A549 treated with Mapracorat at 1 μM for 4 hours (cell line): ENCODE results near the gene EXOSC7. TPM values are rescaled to one million over a fixed set of nuclear protein-coding genes. Genes with fewer than 3 reads are reported as not detected.

Experiments
- total RNA-seq: library from RNA; stranded (reverse); fragments of 200-300 nt; extraction: Qiagen RNA extraction; gene quantifications from 5 replicates; pipeline ENCODE4 v1.2.3, GENCODE V29; 2022

EXOSC7 gene
- total RNA-seq, result 42.2 to 52.6 TPM (median 46.8 TPM) in 5 replicates

DNA sequence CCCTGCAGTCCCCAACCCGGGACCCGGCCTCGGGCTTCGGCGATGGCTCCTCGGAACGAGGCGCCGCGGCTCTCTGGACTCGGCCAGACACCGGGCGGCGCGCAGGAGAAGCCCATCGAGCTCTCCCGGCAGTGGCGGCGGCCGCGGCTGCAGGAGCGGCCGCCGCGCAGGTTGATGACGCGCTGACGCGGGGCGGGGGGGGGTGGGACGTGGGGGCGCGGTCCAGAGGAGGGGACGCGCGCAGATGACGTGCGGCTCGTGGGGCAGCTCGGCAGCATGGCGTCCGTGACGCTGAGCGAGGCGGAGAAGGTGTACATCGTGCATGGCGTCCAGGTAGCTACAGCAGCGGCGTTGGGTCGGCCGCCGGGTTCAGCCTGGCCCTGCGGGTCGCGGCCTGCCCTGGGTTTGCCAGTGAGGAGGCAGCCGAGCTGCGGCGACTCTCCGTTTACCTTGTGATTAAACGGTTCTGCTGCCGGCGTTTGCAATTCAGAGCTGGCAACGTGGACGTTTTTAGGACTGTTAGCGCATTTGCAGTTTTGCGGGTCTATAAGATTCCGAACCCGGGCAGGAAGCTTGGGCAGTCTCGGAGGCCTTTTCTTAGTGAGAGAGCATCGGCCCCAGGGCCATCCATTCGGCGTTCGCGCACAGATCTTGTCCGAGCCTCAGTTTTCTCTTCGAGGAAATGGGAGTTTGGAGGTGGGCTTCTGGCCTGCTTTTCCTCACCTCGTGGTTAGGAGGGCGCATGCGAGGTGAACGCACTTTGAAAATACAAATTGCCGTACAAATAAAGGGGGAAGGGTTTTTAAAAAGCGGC, at the start of gene EXOSC7, which contains the start of gene ZDHHC3:
TSS of gene EXOSC7 (plus strand) at position 243 of the 814 bp plus-strand sequence. CDS start at position 277, 34 bp downstream.
TSS of gene ZDHHC3 (minus strand) at position 173 of the 814 bp plus-strand sequence. CDS start 16,738 bp downstream, outside the sequence.

DNA sequence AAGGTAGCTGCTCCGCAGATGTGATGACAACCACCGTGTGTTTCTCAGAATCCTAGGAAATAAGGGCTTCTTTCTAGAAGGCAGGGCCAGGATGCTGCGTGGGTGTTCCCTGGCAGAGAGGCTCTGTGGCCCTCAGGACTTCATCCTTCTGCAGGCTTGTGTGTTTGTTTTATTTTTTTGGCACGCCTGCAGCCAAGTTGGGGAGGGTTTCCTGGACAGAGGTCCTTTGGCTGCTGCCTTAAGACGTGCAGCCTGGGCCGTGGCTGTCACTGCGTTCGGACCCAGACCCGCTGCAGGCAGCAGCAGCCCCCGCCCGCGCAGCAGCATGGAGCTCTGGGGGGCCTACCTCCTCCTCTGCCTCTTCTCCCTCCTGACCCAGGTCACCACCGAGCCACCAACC, 50.0 kb downstream of the EXOSC7 start, which contains the start of gene CLEC3B:
TSS of gene CLEC3B (plus strand) at position 266 of the 400 bp plus-strand sequence. CDS start at position 326, 60 bp downstream.

Other genes with a start within 250 kb of the EXOSC7 start
- gene ZNF501, start 246.6 kb upstream of the EXOSC7 start, total RNA-seq, result not detected in 5 replicates
- 9.7 to 16.8 TPM (median 13.9 TPM) in 5 replicates for gene KIAA1143, start 214.6 kb upstream of the EXOSC7 start, total RNA-seq
- gene KIF15, start 214.4 kb upstream of the EXOSC7 start, total RNA-seq, result 7.5 to 10.8 TPM (median 8.1 TPM) in 5 replicates
- 7.3 to 12.5 TPM (median 11.5 TPM) in 5 replicates for gene TMEM42, start 114.3 kb upstream of the EXOSC7 start, total RNA-seq
- 0.07 to 0.30 TPM (median 0.14 TPM) in 5 replicates for gene TGM4, start 101.6 kb upstream of the EXOSC7 start, total RNA-seq
- gene ZDHHC3, start 70 bp upstream of the EXOSC7 start, total RNA-seq, result 40.4 to 42.6 TPM (median 42.4 TPM) in 5 replicates
- gene CLEC3B, start 50.1 kb downstream of the EXOSC7 start, total RNA-seq, result 0.27 TPM in 1 of 5 replicates, not detected in the others
- 7.7 to 9.6 TPM (median 8.3 TPM) in 5 replicates for gene CDCP1, start 170.1 kb downstream of the EXOSC7 start, total RNA-seq